ENCODE results near the gene MTPN. TPM values are rescaled to one million over a fixed set of nuclear protein-coding genes. Genes with fewer than 3 reads are reported as not detected.
A peak's percentile ranks its signal among the peaks of the same experiment; 100 is the strongest.

Gene MTPN
- total RNA-seq, 1 donor from 2014 or later = 114 TPM

DNA sequence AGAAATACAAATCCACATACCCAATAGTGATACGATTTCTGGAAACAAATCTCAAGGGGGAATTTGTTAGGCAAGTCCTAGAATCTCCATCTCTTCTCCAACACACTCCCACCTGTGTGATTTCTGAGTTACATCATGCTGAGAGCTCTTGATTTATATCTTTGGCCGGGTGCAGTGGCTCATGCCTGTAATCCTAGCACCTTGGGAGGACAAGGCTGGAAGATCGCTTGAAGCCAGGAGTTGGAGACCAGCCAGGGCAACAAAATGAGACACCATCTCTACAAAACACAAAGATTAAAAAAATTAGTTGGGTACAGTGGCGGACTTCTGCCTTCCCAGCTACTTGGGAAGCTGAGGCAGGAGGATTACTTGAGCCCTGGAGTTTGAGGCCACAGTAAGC lies 1.5 kb upstream of the MTPN start:
- Mint-ChIP-seq H3K9me3 (no peaks in the 10 kb centered on the region), H3K27me3 (ENCODE audit: low read depth) (no peaks in the 10 kb centered on the region), H3K4me3 (no peak overlapping the region), H3K36me3 (no peaks in the 10 kb centered on the region), H3K27ac (no peak overlapping the region), H3K4me1 (peaks cover 29% of the 10 kb centered on the region)
- no peak for DNase-seq (ENCODE audit: low spot score in 2 of 2, unreplicated experiment in 2 of 2)
- TF ChIP-seq, protein P1, sequence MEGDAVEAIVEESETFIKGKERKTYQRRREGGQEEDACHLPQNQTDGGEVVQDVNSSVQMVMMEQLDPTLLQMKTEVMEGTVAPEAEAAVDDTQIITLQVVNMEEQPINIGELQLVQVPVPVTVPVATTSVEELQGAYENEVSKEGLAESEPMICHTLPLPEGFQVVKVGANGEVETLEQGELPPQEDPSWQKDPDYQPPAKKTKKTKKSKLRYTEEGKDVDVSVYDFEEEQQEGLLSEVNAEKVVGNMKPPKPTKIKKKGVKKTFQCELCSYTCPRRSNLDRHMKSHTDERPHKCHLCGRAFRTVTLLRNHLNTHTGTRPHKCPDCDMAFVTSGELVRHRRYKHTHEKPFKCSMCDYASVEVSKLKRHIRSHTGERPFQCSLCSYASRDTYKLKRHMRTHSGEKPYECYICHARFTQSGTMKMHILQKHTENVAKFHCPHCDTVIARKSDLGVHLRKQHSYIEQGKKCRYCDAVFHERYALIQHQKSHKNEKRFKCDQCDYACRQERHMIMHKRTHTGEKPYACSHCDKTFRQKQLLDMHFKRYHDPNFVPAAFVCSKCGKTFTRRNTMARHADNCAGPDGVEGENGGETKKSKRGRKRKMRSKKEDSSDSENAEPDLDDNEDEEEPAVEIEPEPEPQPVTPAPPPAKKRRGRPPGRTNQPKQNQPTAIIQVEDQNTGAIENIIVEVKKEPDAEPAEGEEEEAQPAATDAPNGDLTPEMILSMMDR (IDR thresholded peaks at IDR 0.05; ENCODE audit: unreplicated experiment) = no peak

DNA sequence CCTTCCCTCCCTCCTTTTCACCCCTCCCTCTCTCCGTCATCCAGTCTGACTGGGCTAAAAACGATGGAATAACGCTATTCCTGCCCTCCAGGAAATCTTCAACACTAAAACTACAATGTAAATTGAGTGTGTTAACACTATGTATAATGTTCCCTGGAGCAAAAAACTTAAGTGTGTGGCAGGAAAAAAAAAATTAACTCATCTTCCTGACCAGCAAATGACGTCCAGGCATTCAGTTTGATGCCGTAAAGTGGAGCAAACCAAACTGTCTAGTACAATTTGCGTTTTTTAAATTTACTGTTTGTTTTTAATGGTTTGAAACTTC lies 545 bp upstream of the MTPN start:
- Mint-ChIP-seq H3K27me3 (ENCODE audit: low read depth) (no peaks in the 10 kb centered on the region), H3K4me1 (peaks cover 33% of the 10 kb centered on the region), H3K4me3 (peak overlapping the region; percentile 98)

DNA sequence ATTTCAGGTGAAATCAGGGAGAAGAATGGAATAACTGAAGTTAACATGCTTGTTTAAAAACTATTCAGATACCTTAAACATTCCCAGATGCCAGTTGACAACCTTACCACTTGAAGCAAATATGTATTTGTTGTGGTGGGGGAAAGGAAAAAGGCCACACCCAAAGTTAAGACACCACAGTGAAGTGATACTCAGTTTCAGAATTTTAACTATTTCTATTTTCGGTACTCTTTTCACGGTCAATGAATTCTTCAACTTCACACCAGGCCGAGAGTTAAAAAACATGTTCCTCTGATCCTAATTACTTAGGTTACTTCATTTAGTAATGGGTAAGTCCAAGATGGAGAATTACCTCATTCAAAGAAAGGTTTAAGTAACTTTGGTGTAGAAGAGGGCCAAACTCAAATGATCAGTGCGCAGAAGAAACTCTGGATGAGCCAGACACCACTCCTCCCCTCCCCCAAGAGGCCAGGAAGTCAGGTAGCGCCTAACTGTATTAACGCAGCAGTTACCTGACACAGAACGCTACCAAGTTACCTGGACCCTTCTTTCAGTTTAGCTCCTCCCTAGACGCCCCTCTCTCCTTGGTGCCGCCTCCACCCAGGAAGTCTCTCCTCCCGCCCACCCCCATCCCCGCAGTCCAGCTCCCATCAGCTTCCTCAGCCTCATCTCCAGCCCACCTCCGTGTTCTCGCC lies 700 bp downstream of the MTPN start:
- H3K4me1 Mint-ChIP-seq = peaks cover 33% of the 10 kb centered on the region
- peak overlapping the region; percentile 98 for H3K4me3 Mint-ChIP-seq
- H3K9me3 Mint-ChIP-seq = no peaks in the 10 kb centered on the region
- no peak for DNase-seq (ENCODE audit: low spot score in 2 of 2, unreplicated experiment in 2 of 2)
- no peaks in the 10 kb centered on the region for H3K27me3 Mint-ChIP-seq (ENCODE audit: low read depth)
- no peaks in the 10 kb centered on the region for H3K36me3 Mint-ChIP-seq
- TF ChIP-seq, protein P1 (IDR thresholded peaks at IDR 0.05; ENCODE audit: unreplicated experiment) = no peak
- peak overlapping the region; percentile 84 for H3K27ac Mint-ChIP-seq

More for the DNA sequence above, 545 bp upstream of the MTPN start:
- no peaks in the 10 kb centered on the region for H3K36me3 Mint-ChIP-seq
- H3K9me3 Mint-ChIP-seq = no peaks in the 10 kb centered on the region
- TF ChIP-seq, protein P1 (IDR thresholded peaks at IDR 0.05; ENCODE audit: unreplicated experiment) = no peak
- no peak for DNase-seq (ENCODE audit: low spot score in 2 of 2, unreplicated experiment in 2 of 2)
- H3K27ac Mint-ChIP-seq = peak overlapping the region; percentile 84

DNA sequence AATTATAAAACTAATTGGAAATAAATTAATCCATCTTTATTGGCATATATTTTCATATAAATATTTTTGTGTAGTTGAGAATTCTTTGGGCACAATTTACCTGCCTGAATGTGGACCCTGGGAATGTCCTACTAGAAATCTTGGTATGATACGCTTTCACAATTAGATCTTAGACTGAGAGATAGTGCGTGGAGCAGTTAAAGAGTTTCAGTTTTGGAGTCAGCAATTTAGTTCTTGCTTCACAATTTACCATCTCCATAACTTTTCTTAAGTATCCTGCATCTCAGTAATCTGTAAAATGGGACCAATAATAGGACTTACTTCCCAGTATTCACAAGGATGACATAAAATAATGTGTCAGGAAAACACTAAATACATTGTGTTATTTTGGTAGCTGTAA lies 2.0 kb downstream of the MTPN start:
- H3K4me1 Mint-ChIP-seq = peaks cover 33% of the 10 kb centered on the region
- TF ChIP-seq, protein P1 (IDR thresholded peaks at IDR 0.05; ENCODE audit: unreplicated experiment) = no peak
- no peak overlapping the region for H3K27ac Mint-ChIP-seq
- H3K36me3 Mint-ChIP-seq = no peaks in the 10 kb centered on the region
- H3K27me3 Mint-ChIP-seq (ENCODE audit: low read depth) = no peaks in the 10 kb centered on the region
- DNase-seq (ENCODE audit: low spot score in 2 of 2, unreplicated experiment in 2 of 2) = no peak
- no peaks in the 10 kb centered on the region for H3K9me3 Mint-ChIP-seq
- H3K4me3 Mint-ChIP-seq = peak overlapping the region; percentile 12

DNA sequence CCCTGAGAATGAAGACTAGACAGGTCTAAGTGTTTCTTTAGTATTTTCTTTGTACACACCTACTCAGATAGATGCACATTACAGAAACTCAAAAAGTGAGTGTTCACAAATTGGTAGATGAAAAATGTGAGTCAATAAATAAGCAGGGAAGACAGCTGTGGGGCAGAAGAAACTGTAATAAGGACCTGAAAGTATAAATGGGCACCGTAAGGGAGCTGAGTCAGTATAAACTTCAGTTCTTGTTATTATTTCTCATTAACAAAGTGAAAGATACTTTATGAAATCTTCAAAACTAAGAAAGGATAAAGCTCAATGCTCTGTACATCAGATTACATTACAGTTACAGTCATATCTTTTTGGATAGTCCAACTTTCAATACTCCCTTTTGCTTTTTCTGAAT lies 2.5 kb downstream of the MTPN start:
- DNase-seq (ENCODE audit: low spot score in 2 of 2, unreplicated experiment in 2 of 2) = no peak
- TF ChIP-seq, protein P1 (IDR thresholded peaks at IDR 0.05; ENCODE audit: unreplicated experiment) = no peak
- H3K36me3 Mint-ChIP-seq = peaks cover 5% of the 10 kb centered on the region
- no peaks in the 10 kb centered on the region for H3K27me3 Mint-ChIP-seq (ENCODE audit: low read depth)
- H3K27ac Mint-ChIP-seq = no peak overlapping the region
- peak overlapping the region; percentile 45 for H3K4me3 Mint-ChIP-seq
- no peaks in the 10 kb centered on the region for H3K9me3 Mint-ChIP-seq
- H3K4me1 Mint-ChIP-seq = peaks cover 32% of the 10 kb centered on the region

DNA sequence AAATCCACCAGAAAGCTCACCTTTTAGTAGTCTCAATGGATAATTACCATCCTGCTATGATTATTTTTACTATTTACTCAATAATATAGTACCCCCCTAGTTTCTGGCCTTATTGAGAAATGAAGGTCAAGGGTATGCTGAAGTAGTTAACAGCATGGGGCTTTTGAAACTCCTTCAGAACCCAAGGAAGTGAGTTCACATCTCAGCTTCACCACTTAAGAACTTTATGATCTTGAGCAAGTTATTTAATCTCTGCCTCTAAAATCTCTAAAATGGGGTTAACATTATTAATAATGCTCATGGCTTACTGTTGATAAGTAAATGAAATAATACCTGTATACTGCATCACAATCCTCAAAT lies 5.8 kb downstream of the MTPN start:
- no peaks in the 10 kb centered on the region for H3K9me3 Mint-ChIP-seq
- no peak overlapping the region for H3K4me3 Mint-ChIP-seq
- peaks cover 13% of the 10 kb centered on the region for H3K36me3 Mint-ChIP-seq
- no peak for DNase-seq (ENCODE audit: low spot score in 2 of 2, unreplicated experiment in 2 of 2)
- TF ChIP-seq, protein P1 (IDR thresholded peaks at IDR 0.05; ENCODE audit: unreplicated experiment) = no peak
- peaks cover 27% of the 10 kb centered on the region for H3K4me1 Mint-ChIP-seq
- H3K27ac Mint-ChIP-seq = no peak overlapping the region
- H3K27me3 Mint-ChIP-seq (ENCODE audit: low read depth) = no peaks in the 10 kb centered on the region

All from mesothelial cell of epicardium (in vitro differentiated cells).